Activated naive CD8-positive, alpha-beta T cell treated with anti-CD3 and anti-CD28 coated beads, Interleukin-2, amount 10 ng/mL, durations not matched to agents 7 days and 5 days (primary cell): ENCODE results near the gene SDF4. TPM values are rescaled to one million over a fixed set of nuclear protein-coding genes. Genes with fewer than 3 reads are reported as not detected.
"Not testable (repeated sequence)": the region's sequence is repeated elsewhere in the genome, so short reads cannot be mapped to it uniquely, and the experiment has no call there.

ENCODE experiments used
- ATAC-seq: fragments of 150-1000 bp; cut with Tn5 transposase; one replicate; pipeline ENCODE4 v1.10.0; 2021; ENCODE audit warnings: low read depth, moderate library complexity
- POLR2A ChIA-PET: fragments of 350-600 bp; sonication (Branson Sonifier 250); formaldehyde crosslinking; loops from one replicate; lab custom pipeline; 2021; ENCODE audit warnings: antibody characterized with exemption; lab: Charles Lee
- DNase-seq: peaks from one replicate; pipeline ENCODE4 v3.0.0; 2021
- H3K27ac Mint-ChIP-seq: one replicate; pipeline ENCODE4 v1.8.0; 2022; ENCODE audit warnings: mild to moderate bottlenecking, mixed read lengths
- H3K27me3 Mint-ChIP-seq: one replicate; pipeline ENCODE4 v1.8.0; 2022; ENCODE audit warnings: mild to moderate bottlenecking, moderate library complexity, mixed read lengths
- H3K36me3 Mint-ChIP-seq: one replicate; pipeline ENCODE4 v1.8.0; 2021; ENCODE audit warnings: mild to moderate bottlenecking, mixed read lengths
- H3K4me1 Mint-ChIP-seq: one replicate; pipeline ENCODE4 v1.8.0; 2021; ENCODE audit warnings: mixed read lengths
- H3K4me3 Mint-ChIP-seq: one replicate; pipeline ENCODE4 v1.8.0; 2022; ENCODE audit warnings: mild to moderate bottlenecking, moderate library complexity, mixed read lengths
- H3K9me3 Mint-ChIP-seq: one replicate; pipeline ENCODE4 v1.8.0; 2021; ENCODE audit warnings: mixed read lengths
- total RNA-seq, 2 experiments: library from RNA; stranded (reverse); gene quantifications; one replicate each; pipeline ENCODE4 v1.2.3, GENCODE V29; 2021

The SDF4 gene
- total RNA-seq, 2 experiments from 2014 or later, result 99.1 to 103 TPM

DNA sequence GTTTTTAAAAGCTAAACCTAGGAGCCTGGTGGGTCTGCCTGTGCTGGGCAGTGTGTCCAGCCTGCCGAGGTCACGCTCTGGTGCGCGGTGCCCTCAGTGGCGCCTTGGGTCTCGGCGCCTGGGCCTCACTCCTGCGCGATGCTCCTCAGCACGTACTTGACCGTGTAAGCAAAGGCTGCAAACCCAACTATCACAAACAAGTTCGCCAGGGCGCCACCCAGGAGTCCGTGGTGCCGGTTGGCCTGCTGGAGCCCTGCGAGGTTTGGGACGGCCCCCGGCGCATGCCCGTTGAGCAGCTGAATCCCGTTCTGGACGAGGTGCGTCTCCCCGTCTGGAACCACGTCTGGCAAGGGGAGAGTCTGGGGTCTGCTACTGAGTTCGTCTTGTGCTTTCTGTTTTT is 23.3 kb upstream of the SDF4 start:
- peaks cover 23% of the 10 kb centered on the region for H3K36me3 Mint-ChIP-seq
- H3K9me3 Mint-ChIP-seq, result no peaks in the 10 kb centered on the region
- no peak overlapping the region for H3K27ac Mint-ChIP-seq
- POLR2A ChIA-PET, result interaction anchor here (0.7 kb wide), 1 partner anchor 18 kb away, joined by 3 read pairs; no protein-coding TSS in a partner anchor
- ATAC-seq, result no peak
- no peak for DNase-seq
- peaks cover 13% of the 10 kb centered on the region for H3K4me1 Mint-ChIP-seq
- no peak overlapping the region for H3K4me3 Mint-ChIP-seq
- H3K27me3 Mint-ChIP-seq, result no peaks in the 10 kb centered on the region

- POLR2A ChIA-PET, result interaction anchor here (0.7 kb wide), 1 partner anchor 18 kb away, joined by 3 read pairs; no protein-coding TSS in a partner anchor
- Mint-ChIP-seq H3K27me3 (no peaks in the 10 kb centered on the region), H3K4me1 (peaks cover 16% of the 10 kb centered on the region), H3K9me3 (no peaks in the 10 kb centered on the region), H3K27ac (no peak overlapping the region), H3K36me3 (peaks cover 19% of the 10 kb centered on the region), H3K4me3 (no peak overlapping the region)
- ATAC-seq (no peak), DNase-seq (no peak)
Measured at GRCh38 chr1:1254667-1254998, 22.8 kb upstream of the SDF4 start.

DNA sequence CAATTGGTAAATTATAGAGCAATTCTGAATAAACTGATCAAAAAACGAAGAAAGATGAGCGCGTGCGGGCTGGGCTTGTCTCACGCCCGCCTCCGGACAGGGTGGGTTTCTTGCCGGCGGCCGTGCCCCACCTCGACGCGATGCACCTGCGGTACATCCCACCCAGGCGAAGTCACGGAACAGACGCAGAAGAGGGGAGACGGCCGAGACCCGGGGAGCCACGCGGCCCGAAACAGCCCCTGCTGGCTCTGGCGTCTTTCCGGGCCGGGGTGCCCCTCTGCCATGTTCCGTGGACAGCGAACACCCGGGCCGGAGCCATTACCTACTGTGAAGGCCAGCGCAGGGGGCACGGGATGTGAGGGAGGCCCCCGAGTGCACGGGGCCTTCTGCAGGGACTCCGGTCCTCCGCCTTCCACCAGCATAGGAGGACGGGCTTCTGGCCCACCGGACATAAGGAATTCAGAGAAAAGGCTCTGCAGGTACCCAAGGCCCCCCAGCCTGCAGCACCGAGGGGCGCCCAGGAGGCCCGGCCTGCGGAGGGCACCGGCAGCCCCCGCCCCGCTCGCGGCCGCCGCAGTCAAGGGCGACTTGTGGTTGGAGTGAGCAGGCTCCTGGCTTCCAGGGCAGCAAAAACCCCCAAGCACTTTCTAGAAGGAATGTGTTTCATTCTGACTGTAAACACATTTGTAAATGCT is 22.3 kb upstream of the SDF4 start:
- ATAC-seq (no peak), DNase-seq (no peak)
- Mint-ChIP-seq H3K4me3 (no peak overlapping the region), H3K9me3 (no peaks in the 10 kb centered on the region), H3K27me3 (no peaks in the 10 kb centered on the region), H3K4me1 (peaks cover 16% of the 10 kb centered on the region), H3K36me3 (peaks cover 15% of the 10 kb centered on the region), H3K27ac (no peak overlapping the region)
- POLR2A ChIA-PET, result interaction anchor here (0.7 kb wide), 1 partner anchor 17 kb away, joined by 3 read pairs; no protein-coding TSS in a partner anchor

- ATAC-seq, result no peak
- Mint-ChIP-seq H3K27me3 (no peaks in the 10 kb centered on the region), H3K4me3 (no peak overlapping the region), H3K9me3 (no peaks in the 10 kb centered on the region), H3K27ac (no peak overlapping the region), H3K4me1 (peaks cover 16% of the 10 kb centered on the region), H3K36me3 (peaks cover 15% of the 10 kb centered on the region)
- POLR2A ChIA-PET, result no interaction called here
- DNase-seq, result no peak
Measured at GRCh38 chr1:1253314-1253713, 21.5 kb upstream of the SDF4 start.

DNA sequence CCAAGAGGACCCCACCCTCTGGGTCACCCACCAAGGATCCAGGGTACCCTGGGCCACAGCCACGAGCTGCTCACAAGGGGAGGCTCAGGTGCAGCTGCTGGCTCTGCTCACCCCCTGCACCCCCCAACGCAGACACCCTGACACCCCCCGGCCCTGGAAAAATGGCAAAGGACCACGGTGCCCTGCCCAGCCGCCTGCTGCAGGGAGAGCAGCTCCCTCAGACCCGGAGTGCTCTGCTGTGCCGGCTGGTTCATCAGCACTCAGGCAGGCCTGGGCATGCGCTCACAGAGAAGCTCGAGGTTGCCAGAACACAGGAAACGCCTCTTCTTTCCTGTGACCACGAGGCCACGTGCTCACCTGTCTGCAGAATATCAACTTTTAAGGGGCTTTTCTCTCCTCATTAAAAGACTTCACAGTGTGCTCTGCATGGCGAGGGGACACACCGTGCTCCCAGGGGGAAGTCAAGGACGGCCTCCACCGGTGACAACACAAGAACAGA is 19.0 kb upstream of the SDF4 start:
- peaks cover 13% of the 10 kb centered on the region for H3K4me1 Mint-ChIP-seq
- DNase-seq (peak; percentile 74), ATAC-seq (peak; percentile 97)
- H3K4me3 Mint-ChIP-seq, result peak overlapping the region; percentile 72
- H3K27me3 Mint-ChIP-seq, result peaks cover 2% of the 10 kb centered on the region
- peak overlapping the region; percentile 91 for H3K27ac Mint-ChIP-seq
- peaks cover 8% of the 10 kb centered on the region for H3K36me3 Mint-ChIP-seq
- H3K9me3 Mint-ChIP-seq, result no peaks in the 10 kb centered on the region
- POLR2A ChIA-PET, result interaction anchor here (1.0 to 2.5 kb wide), 11 partner anchors 13 to 237 kb away, joined by 3 to 18 read pairs (median 4); partner anchors contain the start of genes B3GALT6, CCNL2, SDF4 and UBE2J2

GRCh38 chr1:1248009-1248913 is 16.5 kb upstream of the SDF4 start:
- H3K36me3 Mint-ChIP-seq, POLR2A ChIA-PET, ATAC-seq, H3K27ac Mint-ChIP-seq, DNase-seq, H3K27me3 Mint-ChIP-seq, H3K4me3 Mint-ChIP-seq, H3K9me3 Mint-ChIP-seq: not testable (repeated sequence)
- H3K4me1 Mint-ChIP-seq, result peaks cover 13% of the 10 kb centered on the region

DNA sequence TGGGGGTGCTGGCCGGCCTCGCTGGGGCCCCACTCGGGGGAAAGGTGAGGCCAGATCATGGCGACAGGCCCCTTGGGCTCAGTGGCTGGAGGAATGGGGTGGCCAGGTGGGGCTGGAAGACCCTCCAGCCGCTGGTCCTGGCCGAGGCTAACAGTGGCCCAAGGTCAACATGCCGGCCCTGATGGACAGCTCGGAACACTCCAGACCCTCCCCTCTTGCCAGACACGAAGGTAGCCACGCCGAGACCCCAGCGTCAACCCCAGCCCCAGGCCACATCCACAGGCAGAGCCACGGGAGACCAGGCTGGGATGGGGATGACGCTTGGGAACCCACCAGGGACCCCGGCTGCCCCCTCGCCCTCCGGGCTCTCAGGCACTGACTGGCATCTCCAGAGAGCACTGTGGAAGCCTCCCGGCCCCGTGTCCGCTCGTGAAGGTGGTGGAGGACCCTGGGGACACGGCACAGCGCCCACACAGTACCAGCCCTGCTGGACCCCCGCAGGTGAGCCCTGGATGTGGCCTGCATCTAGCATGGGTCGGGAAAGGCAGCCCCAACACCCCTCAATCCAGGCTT is 15.6 kb upstream of the SDF4 start:
- Mint-ChIP-seq H3K27ac (no peak overlapping the region), H3K9me3 (no peaks in the 10 kb centered on the region), H3K27me3 (peaks cover 2% of the 10 kb centered on the region), H3K36me3 (peaks cover 2% of the 10 kb centered on the region), H3K4me1 (peaks cover 13% of the 10 kb centered on the region), H3K4me3 (no peak overlapping the region)
- POLR2A ChIA-PET, result no interaction called here
- DNase-seq (no peak), ATAC-seq (no peak)

GRCh38 chr1:1246577-1247340 is 15.0 kb upstream of the SDF4 start, which contains the start of gene C1QTNF12:
Gene C1QTNF12, minus strand, starts transcription at chr1:1246722. Its CDS starts 32 bp downstream, at chr1:1246690.
- POLR2A ChIA-PET, result no interaction called here
- H3K36me3 Mint-ChIP-seq, result peaks cover 2% of the 10 kb centered on the region
- H3K4me1 Mint-ChIP-seq, result peaks cover 13% of the 10 kb centered on the region
- H3K27me3 Mint-ChIP-seq, result peaks cover 2% of the 10 kb centered on the region
- ATAC-seq, result no peak
- DNase-seq, result no peak
- H3K9me3 Mint-ChIP-seq, result no peaks in the 10 kb centered on the region
- H3K27ac Mint-ChIP-seq, result no peak within 1 kb of the TSS
- no peak within 1 kb of the TSS for H3K4me3 Mint-ChIP-seq

GRCh38 chr1:1245817-1246576 is 14.2 kb upstream of the SDF4 start:
- POLR2A ChIA-PET, result no interaction called here
- H3K27ac Mint-ChIP-seq, result no peak overlapping the region
- H3K36me3 Mint-ChIP-seq, result peaks cover under 1% of the 10 kb centered on the region
- ATAC-seq (no peak), DNase-seq (no peak)
- peaks cover 2% of the 10 kb centered on the region for H3K27me3 Mint-ChIP-seq
- peaks cover 11% of the 10 kb centered on the region for H3K4me1 Mint-ChIP-seq
- no peaks in the 10 kb centered on the region for H3K9me3 Mint-ChIP-seq
- H3K4me3 Mint-ChIP-seq, result no peak overlapping the region

DNA sequence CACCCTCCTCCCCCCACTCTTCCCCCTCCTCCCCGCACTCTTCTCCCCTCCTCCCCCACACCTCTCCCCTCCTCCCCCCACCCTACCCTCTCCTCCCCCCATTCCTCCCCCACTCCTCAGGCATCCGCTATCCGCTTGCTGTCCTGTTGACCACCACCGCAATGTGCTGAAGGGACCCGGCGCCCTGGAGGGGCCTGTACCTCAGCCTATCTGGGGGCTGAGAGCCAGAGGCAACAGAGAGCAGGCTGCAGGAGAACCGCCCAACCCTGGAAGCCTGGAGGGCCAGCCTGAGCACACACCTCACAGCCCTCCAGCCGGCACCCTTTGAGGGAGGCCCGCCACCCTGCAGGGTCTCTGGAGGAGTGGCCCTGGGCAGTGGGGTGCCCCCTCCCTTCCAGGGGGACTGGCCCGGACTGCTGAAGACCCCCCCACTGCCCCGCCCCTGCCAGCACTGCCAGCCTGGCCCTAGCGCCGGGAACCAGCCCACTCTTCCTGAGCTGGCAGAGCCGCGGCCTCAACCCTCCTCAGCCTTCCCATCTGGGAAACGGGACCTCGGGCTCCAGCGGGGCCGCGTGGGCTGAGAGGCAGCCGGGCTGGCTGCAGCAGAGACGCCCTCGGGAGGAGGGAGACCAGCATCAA is 13.5 kb upstream of the SDF4 start:
- no peak overlapping the region for H3K4me3 Mint-ChIP-seq
- ATAC-seq, result no peak

GRCh38 chr1:1244192-1244811 is 12.5 kb upstream of the SDF4 start:
- no peak for DNase-seq
- Mint-ChIP-seq H3K4me1 (no peaks in the 10 kb centered on the region), H3K27me3 (peaks cover 2% of the 10 kb centered on the region), H3K9me3 (no peaks in the 10 kb centered on the region), H3K4me3 (no peak overlapping the region), H3K27ac (no peak overlapping the region), H3K36me3 (no peaks in the 10 kb centered on the region)
- ATAC-seq, result no peak
- POLR2A ChIA-PET, result no interaction called here

More for the DNA sequence above, 13.5 kb upstream of the SDF4 start:
- POLR2A ChIA-PET, result no interaction called here
- Mint-ChIP-seq H3K27ac (no peak overlapping the region), H3K9me3 (no peaks in the 10 kb centered on the region), H3K4me1 (peaks cover 5% of the 10 kb centered on the region), H3K27me3 (peaks cover 2% of the 10 kb centered on the region), H3K36me3 (no peaks in the 10 kb centered on the region)
- no peak for DNase-seq
